ENCODE measurements around the gene NLRP6. TPM values are rescaled to one million over a fixed set of nuclear protein-coding genes. Genes with fewer than 3 reads are reported as not detected.

NLRP6 gene
- total RNA-seq, 4 donors from 2014 or later, result 0.15 to 1.3 (median 0.64) TPM

GRCh38 chr11:287821-288477 lies 9.7 kb downstream of the NLRP6 start:
- peaks cover 38% of the 10 kb centered on the region for H3K27me3 ChIP-seq

GRCh38 chr11:288478-289397 lies 10.5 kb downstream of the NLRP6 start, which contains the start of gene PGGHG:
Gene PGGHG (plus strand): TSS chr11:289126. CDS start chr11:289817, 691 bp downstream.
- Histone ChIP-seq H3K27ac (peak within 1 kb of the TSS; percentile 56), H3K4me1 (peaks cover 24% of the 10 kb centered on the region), H3K4me3 (peak within 1 kb of the TSS; percentile 83), H3K9me3 (no peaks in the 10 kb centered on the region), H3K36me3 (peaks cover 3% of the 10 kb centered on the region), H3K27me3 (peaks cover 32% of the 10 kb centered on the region)
- no peak for TF ChIP-seq POLR2AphosphoS5 (IDR thresholded peaks at IDR 0.05)
- no peak for TF ChIP-seq EP300 (IDR thresholded peaks at IDR 0.05)
- TF ChIP-seq CTCF (IDR thresholded peaks at IDR 0.05), result no peak
- no peak for TF ChIP-seq POLR2A (IDR thresholded peaks at IDR 0.05)
- WGBS, result 2% methylated on average over 38 of the region's 112 CpGs
- DNase-seq (ENCODE audit: low spot score in 2 of 2), result peak; percentile 84 to 85

More at GRCh38 chr11:287821-288477, 9.7 kb downstream of the NLRP6 start:
- DNase-seq (ENCODE audit: low spot score in 2 of 2), result peak; percentile 66 to 81
- H3K36me3 ChIP-seq, result peaks cover 3% of the 10 kb centered on the region
- TF ChIP-seq CTCF (IDR thresholded peaks at IDR 0.05) (no peak), POLR2AphosphoS5 (IDR thresholded peaks at IDR 0.05) (no peak), POLR2A (IDR thresholded peaks at IDR 0.05) (no peak), EP300 (IDR thresholded peaks at IDR 0.05) (no peak)
- H3K4me3 ChIP-seq, result peak overlapping the region; percentile 83
- H3K27ac ChIP-seq, result no peak overlapping the region
- WGBS, result 43% methylated on average over 21 of the region's 41 CpGs
- H3K9me3 ChIP-seq, result no peaks in the 10 kb centered on the region
- peaks cover 24% of the 10 kb centered on the region for H3K4me1 ChIP-seq

GRCh38 chr11:289398-289711 lies 11.1 kb downstream of the NLRP6 start:
- Histone ChIP-seq H3K4me3 (peak overlapping the region; percentile 83), H3K27me3 (peaks cover 26% of the 10 kb centered on the region)

GRCh38 chr11:289712-290620 lies 11.8 kb downstream of the NLRP6 start:
- peaks cover 19% of the 10 kb centered on the region for H3K27me3 ChIP-seq
- WGBS, result 94% methylated on average over 19 of the region's 48 CpGs
- DNase-seq (ENCODE audit: low spot score in 2 of 2), result peak; percentile 69 to 76
- no peaks in the 10 kb centered on the region for H3K9me3 ChIP-seq
- peaks cover 7% of the 10 kb centered on the region for H3K36me3 ChIP-seq
- H3K27ac ChIP-seq, result no peak overlapping the region
- TF ChIP-seq EP300 (IDR thresholded peaks at IDR 0.05) (no peak), POLR2A (IDR thresholded peaks at IDR 0.05) (no peak), POLR2AphosphoS5 (IDR thresholded peaks at IDR 0.05) (no peak), CTCF (IDR thresholded peaks at IDR 0.05) (no peak)
- H3K4me1 ChIP-seq, result peaks cover 24% of the 10 kb centered on the region
- H3K4me3 ChIP-seq, result peak overlapping the region; percentile 83

More at GRCh38 chr11:289398-289711, 11.1 kb downstream of the NLRP6 start:
- H3K9me3 ChIP-seq, result no peaks in the 10 kb centered on the region
- peak overlapping the region; percentile 56 for H3K27ac ChIP-seq
- 36% methylated on average over 5 of the region's 14 CpGs for WGBS
- DNase-seq (ENCODE audit: low spot score in 2 of 2), result peak; percentile 67 to 79
- H3K4me1 ChIP-seq, result peaks cover 24% of the 10 kb centered on the region
- TF ChIP-seq CTCF (IDR thresholded peaks at IDR 0.05) (no peak), POLR2A (IDR thresholded peaks at IDR 0.05) (no peak), EP300 (IDR thresholded peaks at IDR 0.05) (no peak), POLR2AphosphoS5 (IDR thresholded peaks at IDR 0.05) (no peak)
- peaks cover 7% of the 10 kb centered on the region for H3K36me3 ChIP-seq

All from suprapubic skin (tissue), 4 donors.